Activated T-cell treated with anti-CD3 and anti-CD28 coated beads, Interleukin-2, amount 50 U/mL, for 1 hour (primary cell): ENCODE measurements around the gene TSPAN17.

Experiments used
- DNase-seq: peaks from one replicate; pipeline ENCODE4 v3.0.0-alpha.2; 2020

The TSPAN17 gene

GRCh38 chr5:176624142-176624541 is 23.1 kb upstream of the TSPAN17 start:
- no peak for DNase-seq

GRCh38 chr5:176624938-176625337 is 22.3 kb upstream of the TSPAN17 start:
- DNase-seq, result no peak

GRCh38 chr5:176625512-176625911 is 21.8 kb upstream of the TSPAN17 start:
- DNase-seq, result no peak

GRCh38 chr5:176625966-176626875 is 21.1 kb upstream of the TSPAN17 start:
- no peak for DNase-seq

- no peak for DNase-seq
Measured at GRCh38 chr5:176626876-176627236, 20.4 kb upstream of the TSPAN17 start.

- DNase-seq, result no peak
Measured at GRCh38 chr5:176627582-176627981, 19.7 kb upstream of the TSPAN17 start.

- DNase-seq, result no peak
Measured at GRCh38 chr5:176628406-176629228, 18.7 kb upstream of the TSPAN17 start.

- no peak for DNase-seq
Measured at GRCh38 chr5:176629317-176629852, 17.9 kb upstream of the TSPAN17 start.

- DNase-seq, result peak; percentile 59
Measured at GRCh38 chr5:176629853-176630680, 17.2 kb upstream of the TSPAN17 start, which contains the start of the genes EIF4E1B and SNCB. Gene EIF4E1B (plus strand): TSS chr5:176630675. CDS start chr5:176642788, 12,113 bp downstream. Gene SNCB (minus strand): TSS chr5:176630534. CDS start chr5:176629654, 880 bp downstream.

GRCh38 chr5:176630681-176631222 is 16.5 kb upstream of the TSPAN17 start:
- no peak for DNase-seq

GRCh38 chr5:176631383-176632200 is 15.7 kb upstream of the TSPAN17 start:
- DNase-seq, result no peak

- DNase-seq, result no peak
Measured at GRCh38 chr5:176632745-176633144, 14.5 kb upstream of the TSPAN17 start.

GRCh38 chr5:176633598-176633997 is 13.7 kb upstream of the TSPAN17 start:
- no peak for DNase-seq

GRCh38 chr5:176636426-176636825 is 10.9 kb upstream of the TSPAN17 start:
- DNase-seq, result no peak

GRCh38 chr5:176637556-176637955 is 9.7 kb upstream of the TSPAN17 start:
- no peak for DNase-seq

GRCh38 chr5:176638437-176638836 is 8.8 kb upstream of the TSPAN17 start:
- DNase-seq, result no peak

GRCh38 chr5:176639208-176639607 is 8.1 kb upstream of the TSPAN17 start:
- DNase-seq, result no peak

GRCh38 chr5:176639981-176640380 is 7.3 kb upstream of the TSPAN17 start:
- DNase-seq, result no peak

GRCh38 chr5:176640616-176641015 is 6.7 kb upstream of the TSPAN17 start:
- DNase-seq, result no peak

- no peak for DNase-seq
Measured at GRCh38 chr5:176642675-176643490, 4.4 kb upstream of the TSPAN17 start.
